H9 (cell line): ENCODE data around the gene SIPA1L3. TPM values are rescaled to one million over a fixed set of nuclear protein-coding genes. Genes with fewer than 3 reads are reported as not detected.

Experiments used
- DNase-seq: peaks from one replicate; pipeline ENCODE4 v3.0.0-alpha.2; 2017
- H2AFZ ChIP-seq: one replicate; pipeline ENCODE4 v1.6.1; 2013; ENCODE audit warnings: mild to moderate bottlenecking, low read length, control low read depth, moderate library complexity
- H2AK5ac ChIP-seq: 2 replicates; pipeline ENCODE4 v1.6.1; 2013; ENCODE audit warnings: low read length, control low read depth, mixed read lengths; ENCODE audit not compliant: insufficient read length
- H2BK120ac ChIP-seq: one replicate; pipeline ENCODE4 v1.6.1; 2013; ENCODE audit warnings: low read depth, mild to moderate bottlenecking, low read length, control low read depth, inconsistent platforms; ENCODE audit not compliant: poor library complexity, severe bottlenecking
- H2BK12ac ChIP-seq: 2 replicates; pipeline ENCODE4 v1.6.1; 2013; ENCODE audit warnings: low read length, control low read depth, mixed read lengths, low read depth; ENCODE audit not compliant: insufficient read length
- H2BK15ac ChIP-seq: 2 replicates; pipeline ENCODE4 v1.6.1; 2013; ENCODE audit warnings: low read depth, low read length, control low read depth
- H2BK20ac ChIP-seq: one replicate; pipeline ENCODE4 v1.6.1; 2013; ENCODE audit warnings: low read depth, mild to moderate bottlenecking, low read length, control low read depth, inconsistent platforms; ENCODE audit not compliant: poor library complexity, severe bottlenecking
- H2BK5ac ChIP-seq: 2 replicates; pipeline ENCODE4 v1.6.1; 2013; ENCODE audit warnings: low read length, control low read depth, mixed read lengths; ENCODE audit not compliant: insufficient read length
- H3K14ac ChIP-seq: 2 replicates; pipeline ENCODE4 v1.6.1; 2013; ENCODE audit warnings: low read length, control low read depth; ENCODE audit not compliant: insufficient read depth
- H3K18ac ChIP-seq: 2 replicates; pipeline ENCODE4 v1.6.1; 2013; ENCODE audit warnings: low read depth, mild to moderate bottlenecking, mixed read lengths, low read length, control low read depth; ENCODE audit not compliant: insufficient read length
- H3K23ac ChIP-seq: 2 replicates; pipeline ENCODE4 v1.6.1; 2013; ENCODE audit warnings: low read length, control low read depth, mixed read lengths, low read depth; ENCODE audit not compliant: insufficient read length
- H3K23me2 ChIP-seq: 2 replicates; pipeline ENCODE4 v1.6.1; 2013; ENCODE audit warnings: low read depth, mild to moderate bottlenecking, mixed read lengths, low read length, control low read depth; ENCODE audit not compliant: insufficient read length, poor library complexity, severe bottlenecking
- H3K27ac ChIP-seq: 2 replicates; pipeline ENCODE4 v1.5.1; 2013; ENCODE audit warnings: low read length, control low read depth, mixed read lengths, low read depth; ENCODE audit not compliant: insufficient read length
- H3K27me3 ChIP-seq: 2 replicates; pipeline ENCODE4 v1.6.1; 2013; ENCODE audit warnings: low read length, control low read depth, inconsistent platforms; ENCODE audit not compliant: insufficient read depth
- H3K4ac ChIP-seq: 2 replicates; pipeline ENCODE4 v1.6.1; 2013; ENCODE audit warnings: low read depth, mild to moderate bottlenecking, control low read depth, inconsistent platforms, low read length, moderate library complexity
- H3K4me1 ChIP-seq: 2 replicates; pipeline ENCODE4 v1.6.1; 2013; ENCODE audit warnings: low read length, control low read depth, inconsistent platforms; ENCODE audit not compliant: insufficient read depth
- H3K4me2 ChIP-seq: 2 replicates; pipeline ENCODE4 v1.6.1; 2013; ENCODE audit warnings: low read length, control low read depth, mixed read lengths; ENCODE audit not compliant: insufficient read length, insufficient read depth
- H3K56ac ChIP-seq: 2 replicates; pipeline ENCODE4 v1.6.1; 2013; ENCODE audit warnings: low read depth, mild to moderate bottlenecking, mixed read lengths, low read length, control low read depth; ENCODE audit not compliant: insufficient read length
- H3K79me1 ChIP-seq: 2 replicates; pipeline ENCODE4 v1.6.1; 2013; ENCODE audit warnings: low read depth, mild to moderate bottlenecking, moderate library complexity, low read length, control low read depth, inconsistent platforms; ENCODE audit not compliant: insufficient read depth, poor library complexity, severe bottlenecking
- H3K79me2 ChIP-seq: 2 replicates; pipeline ENCODE4 v1.6.1; 2013; ENCODE audit warnings: low read length, control low read depth, inconsistent platforms; ENCODE audit not compliant: insufficient read depth
- H3K9ac ChIP-seq: 2 replicates; pipeline ENCODE4 v1.6.1; 2013; ENCODE audit warnings: low read length, control low read depth, mixed read lengths; ENCODE audit not compliant: insufficient read length; ENCODE audit errors: extremely low read depth
- H3K9me3 ChIP-seq: one replicate; pipeline ENCODE4 v1.6.1; 2013; ENCODE audit warnings: low read depth, low read length, inconsistent platforms; ENCODE audit not compliant: control insufficient read depth
- H3T11ph ChIP-seq: one replicate; pipeline ENCODE4 v1.6.1; 2013; ENCODE audit warnings: mild to moderate bottlenecking, low read length, control low read depth, inconsistent platforms
- H4K20me1 ChIP-seq: one replicate; pipeline ENCODE4 v1.6.1; 2013; ENCODE audit not compliant: control insufficient read depth, insufficient read length, insufficient read depth
- H4K5ac ChIP-seq: 2 replicates; pipeline ENCODE4 v1.6.1; 2013; ENCODE audit warnings: low read depth, mild to moderate bottlenecking, mixed read lengths, low read length, control low read depth; ENCODE audit not compliant: insufficient read length
- H4K8ac ChIP-seq: replicated peaks from 2 replicates; pipeline ENCODE4 v1.6.1; 2013; ENCODE audit warnings: low read length, control low read depth, mixed read lengths, low read depth; ENCODE audit not compliant: insufficient read length
- H4K91ac ChIP-seq: 2 replicates; pipeline ENCODE4 v1.6.1; 2013; ENCODE audit warnings: low read depth, mild to moderate bottlenecking, moderate library complexity, mixed read lengths, low read length, control low read depth; ENCODE audit not compliant: insufficient read length
- H3K27ac Mint-ChIP-seq, 3 experiments: 2 replicates in 2 of 3; 3 replicates in 1 of 3; pipeline ENCODE4 v1.8.0; 2020 to 2021; ENCODE audit warnings: mixed read lengths in 3 of 3, mild to moderate bottlenecking in 1 of 3, moderate library complexity in 1 of 3
- H3K27me3 Mint-ChIP-seq: 2 replicates; pipeline ENCODE4 v1.8.0; 2021; ENCODE audit warnings: low read depth, mild to moderate bottlenecking, moderate library complexity, mixed read lengths
- H3K36me3 Mint-ChIP-seq, 3 experiments: 2 replicates in 2 of 3; 3 replicates in 1 of 3; pipeline ENCODE4 v1.8.0; 2020 to 2021; ENCODE audit warnings: low read depth in 3 of 3, mixed read lengths in 3 of 3; ENCODE audit not compliant: insufficient read depth in 1 of 3
- H3K4me1 Mint-ChIP-seq, 2 experiments: 2 replicates each; pipeline ENCODE4 v1.8.0; 2020; ENCODE audit warnings: mixed read lengths in 2 of 2
- H3K4me3 Mint-ChIP-seq, 2 experiments: 2 replicates in 1 of 2; 3 replicates in 1 of 2; pipeline ENCODE4 v1.8.0; 2020 to 2021; ENCODE audit warnings: mild to moderate bottlenecking in 2 of 2, mixed read lengths in 2 of 2, moderate library complexity in 1 of 2
- H3K9me3 Mint-ChIP-seq, 2 experiments: 2 replicates in 1 of 2; 3 replicates in 1 of 2; pipeline ENCODE4 v1.8.0; 2020; ENCODE audit warnings: mild to moderate bottlenecking in 2 of 2, mixed read lengths in 2 of 2, moderate library complexity in 1 of 2
- WGBS: extraction: QIAGEN DNeasy Blood & Tissue Kit; methylation state at CpG from one replicate; pipeline ENCODE4 v1.1.7; 2013; ENCODE audit warnings: missing lambda C conversion rate, low lambda C conversion rate, mixed read lengths; ENCODE audit not compliant: insufficient read length; ENCODE audit errors: extremely low coverage; 5-methylcytosine and 5-hydroxymethylcytosine counted together
- total RNA-seq: library from RNA; stranded (reverse); gene quantifications from 2 replicates; pipeline ENCODE4 v1.2.1, GENCODE V29; 2021
- TF ChIP-seq, protein P1 (sequence below): fragments of 200-600 bp; sonication (generic); conservative IDR thresholded peaks from 3 replicates; pipeline ENCODE4 v1.8.0; 2021; ENCODE audit warnings: antibody characterized with exemption, mild to moderate bottlenecking

Gene SIPA1L3
- total RNA-seq, 1 experiment from 2014 or later, result 40.1 TPM

DNA sequence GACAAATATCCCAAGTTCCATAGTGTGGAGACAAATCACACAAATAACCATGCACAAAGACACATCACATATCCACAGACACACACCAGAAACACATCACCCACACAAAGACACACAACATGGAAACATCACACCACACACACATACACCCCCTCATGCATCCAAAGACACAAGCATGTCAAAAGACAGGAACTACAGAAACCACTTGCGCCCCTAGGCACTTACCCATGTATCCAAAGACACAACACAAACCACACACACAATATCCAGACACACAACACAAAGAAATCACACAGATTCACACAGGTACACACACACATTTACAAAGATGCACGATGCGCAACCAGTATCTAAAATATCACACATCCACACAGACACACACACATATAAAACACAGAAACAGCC lies 316.1 kb downstream of the SIPA1L3 start:
- Mint-ChIP-seq H3K27me3 (peaks cover 18% of the 10 kb centered on the region), H3K36me3 (peaks cover 10 to 21% (median 15%) of the 10 kb centered on the region in 3 experiments), H3K4me3 (peak overlapping the region; percentile 84 to 86), H3K27ac (peak overlapping the region in 1 of 3 experiments; percentile 24; a peak in 2 of 7 replicates), H3K4me1 (peaks cover 23 to 36% of the 10 kb centered on the region in 2 experiments), H3K9me3 (no peaks in the 10 kb centered on the region; a peak in 1 of 5 replicates)
- Histone ChIP-seq H2AK5ac (no peak overlapping the region), H3K9ac (no peak overlapping the region), H2BK120ac (no peak overlapping the region), H2BK12ac (no peak overlapping the region), H3K27ac (no peak overlapping the region), H3K79me1 (no peaks in the 10 kb centered on the region), H3T11ph (no peak overlapping the region), H3K9me3 (no peaks in the 10 kb centered on the region), H3K23ac (no peak overlapping the region), H4K91ac (no peak overlapping the region), H4K5ac (no peak overlapping the region), H3K79me2 (no peaks in the 10 kb centered on the region), H2BK20ac (no peak overlapping the region), H2BK5ac (no peak overlapping the region), H4K20me1 (peaks cover 2% of the 10 kb centered on the region), H3K56ac (no peak overlapping the region), H3K18ac (no peak overlapping the region), H3K23me2 (peaks cover 3% of the 10 kb centered on the region), H3K4ac (no peak overlapping the region), H3K4me1 (0 out of 2 replicates have a peak, but pooled peaks cover 2% of the 10 kb centered on the region), H2AFZ (no peak overlapping the region), H3K27me3 (no peaks in the 10 kb centered on the region), H3K14ac (no peak overlapping the region), H3K4me2 (no peak overlapping the region), H4K8ac (no peak overlapping the region), H2BK15ac (no peak overlapping the region)
- whole genome bisulfite sequencing, result no CpG with 5 or more reads among the region's 3 CpGs
- TF ChIP-seq, protein P1, sequence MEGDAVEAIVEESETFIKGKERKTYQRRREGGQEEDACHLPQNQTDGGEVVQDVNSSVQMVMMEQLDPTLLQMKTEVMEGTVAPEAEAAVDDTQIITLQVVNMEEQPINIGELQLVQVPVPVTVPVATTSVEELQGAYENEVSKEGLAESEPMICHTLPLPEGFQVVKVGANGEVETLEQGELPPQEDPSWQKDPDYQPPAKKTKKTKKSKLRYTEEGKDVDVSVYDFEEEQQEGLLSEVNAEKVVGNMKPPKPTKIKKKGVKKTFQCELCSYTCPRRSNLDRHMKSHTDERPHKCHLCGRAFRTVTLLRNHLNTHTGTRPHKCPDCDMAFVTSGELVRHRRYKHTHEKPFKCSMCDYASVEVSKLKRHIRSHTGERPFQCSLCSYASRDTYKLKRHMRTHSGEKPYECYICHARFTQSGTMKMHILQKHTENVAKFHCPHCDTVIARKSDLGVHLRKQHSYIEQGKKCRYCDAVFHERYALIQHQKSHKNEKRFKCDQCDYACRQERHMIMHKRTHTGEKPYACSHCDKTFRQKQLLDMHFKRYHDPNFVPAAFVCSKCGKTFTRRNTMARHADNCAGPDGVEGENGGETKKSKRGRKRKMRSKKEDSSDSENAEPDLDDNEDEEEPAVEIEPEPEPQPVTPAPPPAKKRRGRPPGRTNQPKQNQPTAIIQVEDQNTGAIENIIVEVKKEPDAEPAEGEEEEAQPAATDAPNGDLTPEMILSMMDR, result no peak
- no peak for DNase-seq
